GM23338 (cell line): ENCODE data around the gene BCL10. TPM values are rescaled to one million over a fixed set of nuclear protein-coding genes. Genes with fewer than 3 reads are reported as not detected.

Experiments
- ATAC-seq: fragments of 200-7000 bp; cut with Tn5 transposase; 3 replicates; pipeline ENCODE4 v1.9.1; 2020
- DNase-seq: peaks from one replicate; pipeline ENCODE4 v3.0.0-alpha.2; 2015; ENCODE audit warnings: low spot score
- H2AFZ ChIP-seq: fragments of 200-600 bp; sonication (generic); 2 replicates; pipeline ENCODE4 v1.8.0; 2016; ENCODE audit warnings: antibody characterized with exemption, mild to moderate bottlenecking, moderate library complexity
- H3F3A ChIP-seq: fragments of 200-600 bp; sonication (generic); replicated peaks from 2 replicates; pipeline ENCODE4 v1.8.0; 2017; ENCODE audit warnings: antibody characterized with exemption, mixed run types, low read depth
- H3K27ac ChIP-seq: fragments of 200-600 bp; sonication (generic); 2 replicates; pipeline ENCODE4 v1.6.1; 2016; ENCODE audit warnings: low read depth
- H3K27me3 ChIP-seq: fragments of 200-600 bp; sonication (generic); 2 replicates; pipeline ENCODE4 v1.8.0; 2016; ENCODE audit warnings: mild to moderate bottlenecking, mixed run types, moderate library complexity; ENCODE audit not compliant: insufficient read depth
- H3K36me3 ChIP-seq: fragments of 200-600 bp; sonication (generic); 2 replicates; pipeline ENCODE4 v1.8.0; 2016; ENCODE audit warnings: mild to moderate bottlenecking; ENCODE audit not compliant: insufficient read depth
- H3K4me1 ChIP-seq: fragments of 200-600 bp; sonication (generic); 2 replicates; pipeline ENCODE4 v1.8.0; 2016; ENCODE audit warnings: mild to moderate bottlenecking, moderate library complexity; ENCODE audit not compliant: insufficient read depth
- H3K4me2 ChIP-seq: fragments of 200-600 bp; sonication (generic); 2 replicates; pipeline ENCODE4 v1.7.1; 2017; ENCODE audit warnings: mixed run types
- H3K4me3 ChIP-seq: fragments of 200-600 bp; sonication (generic); 2 replicates; pipeline ENCODE4 v1.6.1; 2016; ENCODE audit warnings: mixed run types
- H3K79me2 ChIP-seq: fragments of 200-600 bp; sonication (generic); replicated peaks from 2 replicates; pipeline ENCODE4 v1.8.0; 2017; ENCODE audit warnings: mild to moderate bottlenecking; ENCODE audit not compliant: insufficient read depth
- H3K9me2 ChIP-seq: fragments of 200-600 bp; sonication (generic); 2 replicates; pipeline ENCODE4 v1.8.0; 2017; ENCODE audit not compliant: insufficient read depth
- H4K20me1 ChIP-seq: fragments of 200-600 bp; sonication (generic); replicated peaks from 2 replicates; pipeline ENCODE4 v1.8.0; 2017; ENCODE audit warnings: mild to moderate bottlenecking; ENCODE audit not compliant: insufficient read depth
- H3K27ac Mint-ChIP-seq: 2 replicates; pipeline ENCODE4 v1.8.0; 2020; ENCODE audit warnings: inconsistent platforms, mild to moderate bottlenecking, moderate library complexity, mixed read lengths
- H3K27me3 Mint-ChIP-seq: 3 replicates; pipeline ENCODE4 v1.8.0; 2022; ENCODE audit warnings: low read depth, mild to moderate bottlenecking, moderate library complexity, mixed read lengths, inconsistent platforms; ENCODE audit not compliant: insufficient read depth, poor library complexity
- H3K36me3 Mint-ChIP-seq: 3 replicates; pipeline ENCODE4 v1.8.0; 2021; ENCODE audit warnings: low read depth, mild to moderate bottlenecking, inconsistent platforms, moderate library complexity, mixed read lengths
- H3K4me1 Mint-ChIP-seq: 3 replicates; pipeline ENCODE4 v1.8.0; 2020; ENCODE audit warnings: mild to moderate bottlenecking, inconsistent platforms, mixed read lengths
- H3K4me3 Mint-ChIP-seq: 3 replicates; pipeline ENCODE4 v1.8.0; 2021; ENCODE audit warnings: moderate library complexity, mild to moderate bottlenecking, inconsistent platforms, mixed read lengths
- H3K9me3 Mint-ChIP-seq: 3 replicates; pipeline ENCODE4 v1.8.0; 2020; ENCODE audit warnings: moderate library complexity, mild to moderate bottlenecking, inconsistent platforms, mixed read lengths
- JUNB ChIP-seq: IDR thresholded peaks from one replicate; pipeline ENCODE4 v1.6.1; 2016; ENCODE audit warnings: antibody characterized with exemption; ENCODE audit not compliant: unreplicated experiment
- POLR2AphosphoS5 ChIP-seq: IDR thresholded peaks from 2 replicates; pipeline ENCODE4 v1.6.1; 2016; ENCODE audit warnings: antibody characterized with exemption, low read depth
- polyA plus RNA-seq: library from polyadenylated mRNA; unstranded; fragments of >200 nt; fragmentation: Nextera tagmentation; extraction: Ambion mirVana; gene quantifications from 2 replicates; pipeline ENCODE4 v1.2.1, GENCODE V29; 2016
- total RNA-seq: library from RNA; depleted of rRNA; stranded (reverse); fragments of >200 nt; shearing (Covaris generic); gene quantifications from 2 replicates; pipeline ENCODE4 v1.2.3, GENCODE V29; 2014
- TF ChIP-seq, protein P1 (sequence below): fragments of 250-450 bp; sonication (Bioruptor Pico); IDR thresholded peaks from 2 replicates; pipeline ENCODE4 v1.5.0; 2020; ENCODE audit warnings: mild to moderate bottlenecking, moderate library complexity
- TF ChIP-seq, protein P2 (sequence below): IDR thresholded peaks from one replicate; pipeline ENCODE4 v1.6.1; 2018; ENCODE audit warnings: antibody characterized with exemption; ENCODE audit not compliant: unreplicated experiment
- TF ChIP-seq, protein P3 (sequence below): IDR thresholded peaks from 2 replicates; pipeline ENCODE4 v1.6.1; 2016; ENCODE audit warnings: antibody characterized with exemption

BCL10 gene
- total and polyA plus RNA-seq, 2 experiments from 2014 or later = 23.1 to 33.7 TPM

DNA sequence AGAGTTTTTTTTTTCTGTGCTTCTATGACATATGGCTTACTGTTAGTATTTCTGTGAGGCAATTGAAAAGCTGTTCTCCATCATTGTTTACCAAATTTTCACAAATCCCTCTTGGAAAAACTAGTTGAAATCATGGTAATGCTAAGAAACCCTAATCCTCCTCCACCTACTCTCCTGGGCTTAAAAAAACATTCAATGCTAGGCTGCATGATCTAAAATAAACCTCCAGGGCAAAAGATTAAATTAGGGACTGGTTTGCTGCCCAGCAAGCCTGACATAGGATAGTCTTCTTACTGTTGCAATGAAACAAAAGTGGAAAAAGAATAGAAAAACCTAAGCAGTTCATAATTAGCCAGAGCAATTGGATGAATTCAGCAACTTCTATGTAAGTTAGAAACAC, 33.1 kb downstream of the BCL10 start (continued):
- TF ChIP-seq, protein P1, sequence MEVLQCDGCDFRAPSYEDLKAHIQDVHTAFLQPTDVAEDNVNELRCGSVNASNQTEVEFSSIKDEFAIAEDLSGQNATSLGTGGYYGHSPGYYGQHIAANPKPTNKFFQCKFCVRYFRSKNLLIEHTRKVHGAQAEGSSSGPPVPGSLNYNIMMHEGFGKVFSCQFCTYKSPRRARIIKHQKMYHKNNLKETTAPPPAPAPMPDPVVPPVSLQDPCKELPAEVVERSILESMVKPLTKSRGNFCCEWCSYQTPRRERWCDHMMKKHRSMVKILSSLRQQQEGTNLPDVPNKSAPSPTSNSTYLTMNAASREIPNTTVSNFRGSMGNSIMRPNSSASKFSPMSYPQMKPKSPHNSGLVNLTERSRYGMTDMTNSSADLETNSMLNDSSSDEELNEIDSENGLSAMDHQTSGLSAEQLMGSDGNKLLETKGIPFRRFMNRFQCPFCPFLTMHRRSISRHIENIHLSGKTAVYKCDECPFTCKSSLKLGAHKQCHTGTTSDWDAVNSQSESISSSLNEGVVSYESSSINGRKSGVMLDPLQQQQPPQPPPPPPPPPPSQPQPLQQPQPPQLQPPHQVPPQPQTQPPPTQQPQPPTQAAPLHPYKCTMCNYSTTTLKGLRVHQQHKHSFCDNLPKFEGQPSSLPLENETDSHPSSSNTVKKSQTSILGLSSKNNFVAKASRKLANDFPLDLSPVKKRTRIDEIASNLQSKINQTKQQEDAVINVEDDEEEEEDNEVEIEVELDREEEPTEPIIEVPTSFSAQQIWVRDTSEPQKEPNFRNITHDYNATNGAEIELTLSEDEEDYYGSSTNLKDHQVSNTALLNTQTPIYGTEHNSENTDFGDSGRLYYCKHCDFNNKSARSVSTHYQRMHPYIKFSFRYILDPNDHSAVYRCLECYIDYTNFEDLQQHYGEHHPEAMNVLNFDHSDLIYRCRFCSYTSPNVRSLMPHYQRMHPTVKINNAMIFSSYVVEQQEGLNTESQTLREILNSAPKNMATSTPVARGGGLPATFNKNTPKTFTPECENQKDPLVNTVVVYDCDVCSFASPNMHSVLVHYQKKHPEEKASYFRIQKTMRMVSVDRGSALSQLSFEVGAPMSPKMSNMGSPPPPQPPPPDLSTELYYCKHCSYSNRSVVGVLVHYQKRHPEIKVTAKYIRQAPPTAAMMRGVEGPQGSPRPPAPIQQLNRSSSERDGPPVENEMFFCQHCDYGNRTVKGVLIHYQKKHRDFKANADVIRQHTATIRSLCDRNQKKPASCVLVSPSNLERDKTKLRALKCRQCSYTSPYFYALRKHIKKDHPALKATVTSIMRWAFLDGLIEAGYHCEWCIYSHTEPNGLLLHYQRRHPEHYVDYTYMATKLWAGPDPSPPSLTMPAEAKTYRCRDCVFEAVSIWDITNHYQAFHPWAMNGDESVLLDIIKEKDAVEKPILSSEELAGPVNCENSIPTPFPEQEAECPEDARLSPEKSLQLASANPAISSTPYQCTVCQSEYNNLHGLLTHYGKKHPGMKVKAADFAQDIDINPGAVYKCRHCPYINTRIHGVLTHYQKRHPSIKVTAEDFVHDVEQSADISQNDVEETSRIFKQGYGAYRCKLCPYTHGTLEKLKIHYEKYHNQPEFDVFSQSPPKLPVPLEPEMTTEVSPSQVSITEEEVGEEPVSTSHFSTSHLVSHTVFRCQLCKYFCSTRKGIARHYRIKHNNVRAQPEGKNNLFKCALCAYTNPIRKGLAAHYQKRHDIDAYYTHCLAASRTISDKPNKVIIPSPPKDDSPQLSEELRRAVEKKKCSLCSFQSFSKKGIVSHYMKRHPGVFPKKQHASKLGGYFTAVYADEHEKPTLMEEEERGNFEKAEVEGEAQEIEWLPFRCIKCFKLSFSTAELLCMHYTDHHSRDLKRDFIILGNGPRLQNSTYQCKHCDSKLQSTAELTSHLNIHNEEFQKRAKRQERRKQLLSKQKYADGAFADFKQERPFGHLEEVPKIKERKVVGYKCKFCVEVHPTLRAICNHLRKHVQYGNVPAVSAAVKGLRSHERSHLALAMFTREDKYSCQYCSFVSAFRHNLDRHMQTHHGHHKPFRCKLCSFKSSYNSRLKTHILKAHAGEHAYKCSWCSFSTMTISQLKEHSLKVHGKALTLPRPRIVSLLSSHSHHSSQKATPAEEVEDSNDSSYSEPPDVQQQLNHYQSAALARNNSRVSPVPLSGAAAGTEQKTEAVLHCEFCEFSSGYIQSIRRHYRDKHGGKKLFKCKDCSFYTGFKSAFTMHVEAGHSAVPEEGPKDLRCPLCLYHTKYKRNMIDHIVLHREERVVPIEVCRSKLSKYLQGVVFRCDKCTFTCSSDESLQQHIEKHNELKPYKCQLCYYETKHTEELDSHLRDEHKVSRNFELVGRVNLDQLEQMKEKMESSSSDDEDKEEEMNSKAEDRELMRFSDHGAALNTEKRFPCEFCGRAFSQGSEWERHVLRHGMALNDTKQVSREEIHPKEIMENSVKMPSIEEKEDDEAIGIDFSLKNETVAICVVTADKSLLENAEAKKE = no peak

DNA sequence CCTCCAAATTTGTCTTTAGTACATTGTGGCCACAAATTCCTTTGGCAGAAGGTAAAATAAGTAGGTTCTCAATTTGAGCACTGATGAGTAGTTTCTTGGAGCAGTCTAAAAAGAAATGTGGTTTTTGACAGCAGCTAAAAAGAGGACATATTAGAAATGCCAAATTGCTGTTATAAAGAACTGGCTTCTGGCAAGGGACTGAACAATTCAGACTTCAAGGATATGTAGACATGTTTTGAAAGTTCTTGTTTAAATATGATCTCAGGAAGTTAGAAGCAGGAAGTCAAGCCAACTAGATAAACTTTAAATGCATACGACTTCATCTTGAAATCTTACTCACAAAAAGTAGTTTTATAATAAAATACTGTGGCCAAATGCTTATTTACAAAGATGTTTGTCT, 35.8 kb downstream of the BCL10 start:
- Histone ChIP-seq H4K20me1 (no peaks in the 10 kb centered on the region), H3K4me2 (no peak overlapping the region), H3K79me2 (no peaks in the 10 kb centered on the region), H3K4me3 (no peak overlapping the region), H3F3A (no peaks in the 10 kb centered on the region), H3K9me2 (no peaks in the 10 kb centered on the region), H3K36me3 (no peaks in the 10 kb centered on the region), H2AFZ (peak overlapping the region; percentile 75; the same call in 1 of the 2 replicates), H3K4me1 (peaks cover 6% of the 10 kb centered on the region; the same call in 1 of the 2 replicates), H3K27ac (no peak overlapping the region), H3K27me3 (no peaks in the 10 kb centered on the region)
- DNase-seq (no peak), ATAC-seq (no peak)
- no peak overlapping the region for H3K4me3 Mint-ChIP-seq
- H3K36me3 Mint-ChIP-seq = no peaks in the 10 kb centered on the region
- no peaks in the 10 kb centered on the region for H3K27me3 Mint-ChIP-seq
- H3K9me3 Mint-ChIP-seq = no peaks in the 10 kb centered on the region
- peaks cover 26% of the 10 kb centered on the region for H3K4me1 Mint-ChIP-seq
- no peak overlapping the region for H3K27ac Mint-ChIP-seq
- TF ChIP-seq, protein P1 = no peak
- no peak for TF ChIP-seq POLR2AphosphoS5
- TF ChIP-seq, protein P2, sequence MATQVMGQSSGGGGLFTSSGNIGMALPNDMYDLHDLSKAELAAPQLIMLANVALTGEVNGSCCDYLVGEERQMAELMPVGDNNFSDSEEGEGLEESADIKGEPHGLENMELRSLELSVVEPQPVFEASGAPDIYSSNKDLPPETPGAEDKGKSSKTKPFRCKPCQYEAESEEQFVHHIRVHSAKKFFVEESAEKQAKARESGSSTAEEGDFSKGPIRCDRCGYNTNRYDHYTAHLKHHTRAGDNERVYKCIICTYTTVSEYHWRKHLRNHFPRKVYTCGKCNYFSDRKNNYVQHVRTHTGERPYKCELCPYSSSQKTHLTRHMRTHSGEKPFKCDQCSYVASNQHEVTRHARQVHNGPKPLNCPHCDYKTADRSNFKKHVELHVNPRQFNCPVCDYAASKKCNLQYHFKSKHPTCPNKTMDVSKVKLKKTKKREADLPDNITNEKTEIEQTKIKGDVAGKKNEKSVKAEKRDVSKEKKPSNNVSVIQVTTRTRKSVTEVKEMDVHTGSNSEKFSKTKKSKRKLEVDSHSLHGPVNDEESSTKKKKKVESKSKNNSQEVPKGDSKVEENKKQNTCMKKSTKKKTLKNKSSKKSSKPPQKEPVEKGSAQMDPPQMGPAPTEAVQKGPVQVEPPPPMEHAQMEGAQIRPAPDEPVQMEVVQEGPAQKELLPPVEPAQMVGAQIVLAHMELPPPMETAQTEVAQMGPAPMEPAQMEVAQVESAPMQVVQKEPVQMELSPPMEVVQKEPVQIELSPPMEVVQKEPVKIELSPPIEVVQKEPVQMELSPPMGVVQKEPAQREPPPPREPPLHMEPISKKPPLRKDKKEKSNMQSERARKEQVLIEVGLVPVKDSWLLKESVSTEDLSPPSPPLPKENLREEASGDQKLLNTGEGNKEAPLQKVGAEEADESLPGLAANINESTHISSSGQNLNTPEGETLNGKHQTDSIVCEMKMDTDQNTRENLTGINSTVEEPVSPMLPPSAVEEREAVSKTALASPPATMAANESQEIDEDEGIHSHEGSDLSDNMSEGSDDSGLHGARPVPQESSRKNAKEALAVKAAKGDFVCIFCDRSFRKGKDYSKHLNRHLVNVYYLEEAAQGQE = no peak
- no peak for TF ChIP-seq JUNB
- TF ChIP-seq, protein P3, sequence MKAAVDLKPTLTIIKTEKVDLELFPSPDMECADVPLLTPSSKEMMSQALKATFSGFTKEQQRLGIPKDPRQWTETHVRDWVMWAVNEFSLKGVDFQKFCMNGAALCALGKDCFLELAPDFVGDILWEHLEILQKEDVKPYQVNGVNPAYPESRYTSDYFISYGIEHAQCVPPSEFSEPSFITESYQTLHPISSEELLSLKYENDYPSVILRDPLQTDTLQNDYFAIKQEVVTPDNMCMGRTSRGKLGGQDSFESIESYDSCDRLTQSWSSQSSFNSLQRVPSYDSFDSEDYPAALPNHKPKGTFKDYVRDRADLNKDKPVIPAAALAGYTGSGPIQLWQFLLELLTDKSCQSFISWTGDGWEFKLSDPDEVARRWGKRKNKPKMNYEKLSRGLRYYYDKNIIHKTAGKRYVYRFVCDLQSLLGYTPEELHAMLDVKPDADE = no peak
